Activated CD4-positive, alpha-beta T cell treated with anti-CD3 and anti-CD28 coated beads, Interleukin-2, amount 50 U/mL, for 1 hour (primary cell): Measurements from ENCODE around the gene TRAPPC10.

ENCODE experiments used
- DNase-seq: peaks from one replicate; pipeline ENCODE4 v3.0.0-alpha.2; 2020

The TRAPPC10 gene

DNA sequence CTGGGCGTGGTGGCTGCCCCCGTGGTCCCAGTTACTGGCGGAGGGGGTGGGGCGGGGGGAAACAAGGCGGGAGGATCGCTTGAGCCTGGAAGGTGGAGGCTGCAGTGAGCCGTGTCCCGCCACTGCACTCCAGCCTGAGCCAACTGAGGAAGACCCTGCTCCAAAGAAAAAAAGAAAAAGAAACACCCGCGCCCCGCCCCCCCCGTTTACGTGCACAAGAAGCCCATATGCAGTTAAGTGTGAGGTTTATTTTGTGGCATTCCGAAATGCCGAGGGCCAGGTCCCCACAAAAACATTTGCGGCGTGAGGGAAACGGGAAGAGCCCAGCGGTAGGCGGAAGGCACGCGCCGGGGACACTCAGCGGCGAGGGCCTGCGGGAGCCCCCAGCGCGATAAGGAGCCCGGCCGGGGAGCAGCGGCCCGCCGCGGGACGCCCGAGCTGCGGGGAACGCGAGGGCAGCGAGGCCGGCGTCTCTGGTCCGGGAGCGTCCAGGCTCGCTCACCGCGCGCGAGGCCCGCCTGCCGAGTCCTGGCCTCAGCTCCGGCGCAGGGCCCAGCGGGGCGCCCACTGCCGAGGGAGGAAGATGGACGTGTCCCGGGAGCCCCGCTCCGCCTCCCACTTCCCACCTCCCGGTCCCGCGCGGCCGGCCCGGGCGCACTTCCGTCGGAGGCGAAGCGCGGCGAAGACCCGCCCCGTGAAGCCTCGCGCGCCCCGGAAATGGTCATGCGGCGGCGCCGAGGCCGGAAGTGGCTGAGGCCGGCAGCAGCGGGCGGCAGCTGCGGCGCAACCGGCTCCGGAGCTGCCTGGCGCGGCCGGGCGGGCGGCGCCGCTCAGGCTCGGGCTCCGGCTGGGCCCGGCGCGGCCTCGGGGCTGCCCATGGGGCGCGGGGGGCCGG is at the start of gene TRAPPC10:
TRAPPC10 (plus strand) TSS at position 731 of the 895 bp plus-strand sequence. CDS start 185 bp downstream, outside the sequence.
- peak; percentile 66 for DNase-seq

- DNase-seq, result no peak
Observed at GRCh38 chr21:43965911-43966585, 46.1 kb upstream of the TRAPPC10 start.

- DNase-seq, result no peak
Observed at GRCh38 chr21:43966946-43967512, 45.1 kb upstream of the TRAPPC10 start.

DNA sequence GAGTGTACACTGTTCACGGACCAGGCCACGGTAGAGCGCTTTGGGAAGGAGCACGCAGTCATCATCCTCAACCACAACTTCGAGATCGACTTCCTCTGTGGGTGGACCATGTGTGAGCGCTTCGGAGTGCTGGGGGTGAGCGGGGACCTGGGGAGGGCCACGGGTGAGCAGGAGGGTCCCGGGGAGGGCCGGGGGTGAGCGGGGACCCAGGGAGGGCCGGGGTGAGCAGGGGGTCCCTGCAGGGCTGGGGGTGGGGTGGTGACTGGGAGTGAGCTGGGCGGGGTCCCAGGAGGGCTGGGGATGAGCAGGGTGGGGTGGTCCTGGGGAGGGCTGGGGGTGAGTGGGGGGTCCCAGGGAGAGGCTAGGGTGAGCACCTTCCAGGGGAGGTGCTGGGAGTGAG is 44.1 kb upstream of the TRAPPC10 start:
- no peak for DNase-seq

DNA sequence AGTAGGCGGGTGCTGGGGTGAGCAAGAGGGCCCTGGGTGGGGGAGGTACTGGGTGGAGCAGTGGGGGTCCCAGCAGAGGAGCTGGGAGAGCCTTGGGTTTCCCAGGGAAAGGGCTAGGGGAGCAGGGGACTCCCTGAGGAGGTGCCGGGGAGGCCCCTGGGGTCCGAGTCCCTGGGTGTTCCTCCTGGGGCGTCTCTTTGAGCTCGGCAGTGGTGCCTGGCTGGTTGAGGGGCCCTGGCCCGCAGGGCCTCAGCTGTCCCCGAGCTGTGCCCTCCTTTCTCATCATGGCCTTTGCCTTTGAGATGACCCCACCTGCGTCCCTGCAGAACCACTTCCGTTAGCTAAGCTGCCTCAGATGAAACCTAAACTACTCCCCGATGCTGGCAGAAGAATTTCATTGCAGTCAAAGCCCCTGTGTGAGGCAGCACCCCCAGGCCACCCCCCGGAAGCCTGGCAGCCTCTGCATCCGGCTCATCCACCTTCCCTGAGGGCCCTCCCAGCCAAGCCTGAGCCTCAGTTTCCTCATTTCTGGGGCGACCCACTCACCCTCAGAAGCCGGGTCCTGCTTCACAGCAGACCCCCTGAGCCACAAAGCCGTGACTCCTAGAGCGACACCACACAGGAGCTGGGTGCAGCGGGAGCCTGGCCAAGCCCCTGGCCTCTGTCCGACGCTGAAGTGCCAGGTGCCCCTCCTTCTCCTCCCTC is 43.5 kb upstream of the TRAPPC10 start:
- no peak for DNase-seq

DNA sequence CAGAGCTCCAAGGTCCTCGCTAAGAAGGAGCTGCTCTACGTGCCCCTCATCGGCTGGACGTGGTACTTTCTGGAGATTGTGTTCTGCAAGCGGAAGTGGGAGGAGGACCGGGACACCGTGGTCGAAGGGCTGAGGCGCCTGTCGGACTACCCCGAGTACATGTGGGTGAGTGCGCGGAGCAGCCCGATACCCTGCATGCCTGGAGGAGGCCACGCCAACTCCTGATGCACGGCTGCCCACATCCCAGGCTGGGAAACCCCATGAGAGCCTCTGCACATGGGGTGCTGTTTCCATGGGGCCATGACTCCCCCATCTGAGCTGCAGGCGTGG is 43.0 kb upstream of the TRAPPC10 start:
- no peak for DNase-seq

DNA sequence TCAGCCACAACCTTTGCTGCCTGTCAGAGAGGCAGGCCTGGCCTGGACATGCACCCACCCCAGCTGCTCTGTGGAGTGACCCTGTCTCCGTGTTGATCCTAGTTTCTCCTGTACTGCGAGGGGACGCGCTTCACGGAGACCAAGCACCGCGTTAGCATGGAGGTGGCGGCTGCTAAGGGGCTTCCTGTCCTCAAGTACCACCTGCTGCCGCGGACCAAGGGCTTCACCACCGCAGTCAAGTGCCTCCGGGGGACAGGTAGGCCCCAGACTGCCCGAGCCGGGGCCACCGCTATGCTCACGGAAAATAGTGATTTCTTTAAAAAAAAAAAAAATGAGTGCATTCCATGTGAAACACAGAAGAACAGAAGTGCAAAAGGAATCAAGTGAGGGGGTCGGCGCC is 41.6 kb upstream of the TRAPPC10 start:
- no peak for DNase-seq

DNA sequence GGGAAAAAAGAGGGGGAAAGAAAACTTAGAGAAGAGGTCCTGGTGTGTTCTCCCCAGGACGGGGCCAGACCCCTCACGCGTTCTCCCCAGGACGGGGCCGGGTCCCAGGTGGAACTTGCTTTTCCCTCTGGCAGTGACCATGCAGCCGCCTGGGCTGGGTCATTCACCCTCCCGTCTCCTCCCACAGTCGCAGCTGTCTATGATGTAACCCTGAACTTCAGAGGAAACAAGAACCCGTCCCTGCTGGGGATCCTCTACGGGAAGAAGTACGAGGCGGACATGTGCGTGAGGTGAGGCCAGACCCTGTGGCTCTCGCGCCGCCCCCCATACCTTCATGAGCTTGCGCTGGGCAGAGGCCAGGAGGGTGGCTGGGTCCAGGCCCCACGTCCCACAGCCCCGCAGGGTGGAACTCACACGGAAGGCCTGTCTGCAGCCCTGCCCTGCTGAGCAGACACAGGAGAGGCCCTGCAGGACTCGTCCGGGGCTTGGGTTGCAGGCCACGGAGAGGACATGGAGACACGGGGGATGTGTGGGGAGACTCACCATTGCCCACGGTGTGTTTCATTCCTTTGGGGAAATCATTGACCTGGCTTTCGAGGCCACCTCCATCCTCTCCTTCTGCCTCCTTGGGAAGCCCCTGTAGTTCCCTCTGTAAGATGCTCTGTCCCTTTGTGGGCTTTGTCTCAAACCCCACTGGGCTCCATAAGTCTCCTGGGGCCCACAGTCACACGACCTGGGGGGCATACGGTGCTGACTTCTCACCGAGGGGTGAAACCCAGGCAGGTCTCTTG is 40.7 kb upstream of the TRAPPC10 start:
- no peak for DNase-seq

DNA sequence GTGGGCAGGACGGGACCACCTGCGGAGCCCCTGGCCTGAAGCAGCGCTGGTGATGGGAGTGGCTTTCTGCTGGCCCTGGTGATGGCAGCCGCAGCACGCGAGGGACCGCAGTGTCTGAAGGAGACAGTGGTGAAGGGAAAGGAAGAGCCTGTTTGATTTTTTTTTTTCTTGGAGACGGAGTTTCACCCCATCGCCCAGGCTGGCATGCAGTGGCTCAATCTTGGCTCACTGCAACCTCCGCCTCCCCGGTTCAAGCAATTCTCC is 40.2 kb upstream of the TRAPPC10 start:
- DNase-seq, result no peak

- DNase-seq, result no peak
Observed at GRCh38 chr21:43972850-43973633, 39.1 kb upstream of the TRAPPC10 start.

DNA sequence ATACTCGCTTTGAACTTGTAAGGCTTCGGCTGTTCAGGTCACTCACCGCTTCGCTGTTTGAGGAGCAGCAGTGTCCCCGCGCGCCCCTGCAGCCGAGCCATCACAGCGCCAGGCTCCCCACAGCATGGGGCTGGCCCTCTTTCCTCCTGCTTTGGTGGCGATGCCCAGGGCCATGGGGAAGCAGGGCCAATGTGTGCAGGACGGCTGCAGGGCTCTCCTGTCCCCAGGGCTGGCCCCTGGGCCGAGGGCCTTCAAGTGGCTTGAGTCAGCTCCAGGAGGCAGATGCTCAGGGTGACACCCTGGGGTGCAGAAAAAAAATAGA is 38.5 kb upstream of the TRAPPC10 start:
- DNase-seq, result no peak

DNA sequence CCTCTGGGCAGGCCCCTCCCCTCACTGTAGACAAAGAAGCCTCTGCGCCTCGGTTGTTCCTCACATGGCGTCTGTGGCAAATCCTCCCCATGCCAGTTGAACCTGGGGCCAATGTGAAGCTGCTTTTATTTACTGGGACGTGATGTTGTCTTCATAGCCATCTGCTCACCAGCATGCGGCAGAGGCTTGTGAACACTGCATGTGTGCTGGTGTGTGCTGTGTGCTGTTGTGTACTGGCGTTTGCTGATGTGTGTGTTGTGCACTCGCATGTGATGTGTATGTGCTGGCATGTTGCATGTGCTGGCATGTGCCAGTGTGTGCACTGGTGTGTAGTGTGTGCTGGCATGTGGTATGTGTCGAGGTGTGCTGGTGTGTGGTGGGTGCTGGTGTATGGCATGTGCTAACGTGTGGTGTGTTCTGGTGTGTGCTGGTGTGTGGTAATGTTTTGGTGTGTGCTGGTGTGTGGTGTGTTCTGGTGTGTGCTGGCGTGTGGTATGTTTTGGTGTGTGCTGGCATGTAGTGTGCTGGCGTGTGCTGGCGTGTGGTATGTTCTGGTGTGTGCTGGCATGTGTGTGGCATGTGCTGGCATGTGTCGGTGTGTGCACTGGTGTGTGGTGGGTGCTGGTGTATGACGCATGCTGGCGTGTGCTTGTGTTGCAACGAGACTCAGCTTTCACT is 37.2 kb upstream of the TRAPPC10 start:
- no peak for DNase-seq

- peak; percentile 85 for DNase-seq
Observed at GRCh38 chr21:43975469-43976098, 36.5 kb upstream of the TRAPPC10 start.

GRCh38 chr21:43976661-43977060 is 35.4 kb upstream of the TRAPPC10 start:
- no peak for DNase-seq

DNA sequence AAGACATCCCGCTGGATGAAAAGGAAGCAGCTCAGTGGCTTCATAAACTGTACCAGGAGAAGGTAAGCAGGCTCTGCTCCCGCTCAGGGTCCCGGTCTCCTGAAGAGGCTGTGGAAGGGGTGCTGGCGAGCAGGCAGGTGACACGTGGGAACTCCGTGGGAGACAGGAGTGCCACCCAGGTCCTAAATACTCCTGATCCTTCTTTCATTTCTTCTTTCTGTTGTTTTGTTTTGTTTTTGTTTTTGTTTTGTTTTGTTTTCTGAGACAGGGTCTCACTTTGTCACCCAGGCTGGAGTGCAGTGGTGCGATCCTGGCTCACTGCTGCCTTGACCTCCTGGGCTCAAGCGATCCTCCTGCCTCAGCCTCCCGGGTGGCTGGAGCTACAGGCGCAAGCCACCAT is 34.0 kb upstream of the TRAPPC10 start:
- no peak for DNase-seq

DNA sequence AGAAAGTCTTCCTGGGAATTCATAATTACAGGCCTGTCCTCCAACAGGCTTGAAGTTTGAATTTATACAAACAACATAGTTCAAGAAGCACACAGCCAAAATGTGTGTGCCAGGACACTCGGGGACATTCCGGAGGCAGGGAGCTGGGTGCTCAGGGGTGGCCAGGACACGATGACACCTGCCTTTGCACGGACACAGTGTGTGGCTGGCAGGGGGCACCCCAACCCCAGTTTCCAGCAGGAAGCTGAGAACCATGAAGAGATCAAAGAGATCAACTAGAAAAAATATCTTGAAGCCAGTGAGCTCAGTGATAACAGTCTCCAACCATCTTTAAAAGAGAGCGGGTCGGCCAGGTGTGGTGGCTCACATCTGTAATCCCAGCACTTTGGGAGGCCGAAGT is 32.5 kb upstream of the TRAPPC10 start:
- no peak for DNase-seq

DNA sequence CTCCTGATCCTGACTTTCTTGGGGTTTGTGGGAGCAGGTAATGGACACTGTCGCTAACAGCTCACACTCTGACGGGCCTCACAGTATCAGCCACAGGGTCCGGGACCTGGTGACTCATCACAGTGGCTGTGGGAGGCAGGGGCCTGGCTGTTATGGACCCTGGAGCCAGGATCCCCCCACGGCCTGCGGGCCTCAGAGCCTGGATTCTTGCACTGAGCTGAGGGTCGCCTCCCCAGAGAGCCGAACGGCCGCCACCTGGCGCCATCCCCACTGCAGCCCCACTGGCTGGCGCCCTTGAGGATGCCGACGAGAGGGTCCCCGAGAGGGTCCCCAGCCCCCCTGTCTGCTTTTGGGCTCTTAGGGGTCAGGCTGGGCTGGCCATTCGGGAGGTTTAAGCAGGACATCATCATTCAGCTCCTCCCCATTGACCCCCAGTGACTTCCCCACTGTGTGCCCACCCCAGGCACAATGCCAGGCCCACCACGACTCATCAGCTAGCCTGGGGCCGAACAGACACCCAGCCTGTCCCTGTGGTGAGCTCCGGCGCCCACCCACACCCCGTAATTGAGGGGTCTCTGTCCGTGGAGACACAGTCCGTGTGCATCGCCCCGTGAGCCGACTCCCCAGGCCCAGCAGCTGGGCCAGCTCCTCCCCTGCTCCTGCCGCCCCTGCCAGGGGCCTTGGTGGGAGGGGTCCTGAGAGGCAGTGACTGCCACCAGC is 30.8 kb upstream of the TRAPPC10 start:
- no peak for DNase-seq

DNA sequence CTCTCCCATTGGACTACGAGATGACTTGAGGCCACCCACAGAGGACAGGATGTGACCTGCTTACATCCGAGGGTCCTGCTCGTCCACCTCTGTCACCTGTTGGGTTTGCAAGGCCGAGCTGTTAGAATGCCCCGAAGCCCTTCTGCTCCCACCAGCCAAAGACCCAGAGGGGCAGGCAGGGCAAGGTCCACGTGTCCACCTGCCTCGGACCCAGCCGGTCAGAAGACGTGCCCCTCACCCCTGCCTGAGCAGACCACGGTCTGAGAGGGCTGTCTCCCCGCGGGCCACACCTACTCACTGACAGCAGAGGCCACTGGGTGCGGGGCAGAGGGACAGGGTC is 30.3 kb upstream of the TRAPPC10 start:
- no peak for DNase-seq

DNA sequence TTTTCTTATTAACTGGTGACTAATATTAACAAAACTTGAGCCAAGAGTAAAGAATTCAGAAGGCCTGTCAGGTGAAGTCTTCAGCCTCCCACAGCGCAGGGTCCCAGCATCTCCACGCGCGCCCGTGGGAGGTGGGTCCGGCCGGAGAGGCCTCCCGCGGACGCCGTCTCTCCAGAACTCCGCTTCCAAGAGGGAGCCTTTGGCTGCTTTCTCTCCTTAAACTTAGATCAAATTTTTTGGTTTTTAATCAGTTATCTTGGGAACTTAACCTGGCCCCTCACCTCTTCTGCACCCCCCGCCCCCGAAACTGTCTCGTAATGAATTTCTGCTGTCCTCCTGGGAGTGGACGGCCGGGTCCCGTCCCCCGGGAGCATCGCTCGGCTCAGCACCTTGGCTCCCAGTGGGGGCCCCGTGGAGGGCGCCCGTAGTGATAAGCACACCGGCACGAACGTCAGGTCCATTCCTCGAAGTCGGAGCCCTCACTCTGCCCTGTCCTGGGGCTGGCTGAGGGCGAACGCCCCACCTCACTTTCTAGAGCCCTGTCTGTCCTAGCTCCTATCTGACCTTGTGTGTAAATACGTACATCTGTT is 29.5 kb upstream of the TRAPPC10 start:
- DNase-seq, result no peak

GRCh38 chr21:43983390-43983789 is 28.7 kb upstream of the TRAPPC10 start:
- DNase-seq, result no peak
